Measurements from ENCODE around the gene PTMA. TPM values are rescaled to one million over a fixed set of nuclear protein-coding genes. Genes with fewer than 3 reads are reported as not detected.
"Not testable (repeated sequence)": the region's sequence is repeated elsewhere in the genome, so short reads cannot be mapped to it uniquely, and the experiment has no call there.

Gene PTMA
- total RNA-seq, 2 donors from 2014 or later: 343 to 402 TPM

- intact Hi-C loops (cut with DNase I): no loop called here
- DNase-seq (no peak), ATAC-seq (no peak)
Observed at GRCh38 chr2:231737761-231738160, 29.4 kb downstream of the PTMA start.

DNA sequence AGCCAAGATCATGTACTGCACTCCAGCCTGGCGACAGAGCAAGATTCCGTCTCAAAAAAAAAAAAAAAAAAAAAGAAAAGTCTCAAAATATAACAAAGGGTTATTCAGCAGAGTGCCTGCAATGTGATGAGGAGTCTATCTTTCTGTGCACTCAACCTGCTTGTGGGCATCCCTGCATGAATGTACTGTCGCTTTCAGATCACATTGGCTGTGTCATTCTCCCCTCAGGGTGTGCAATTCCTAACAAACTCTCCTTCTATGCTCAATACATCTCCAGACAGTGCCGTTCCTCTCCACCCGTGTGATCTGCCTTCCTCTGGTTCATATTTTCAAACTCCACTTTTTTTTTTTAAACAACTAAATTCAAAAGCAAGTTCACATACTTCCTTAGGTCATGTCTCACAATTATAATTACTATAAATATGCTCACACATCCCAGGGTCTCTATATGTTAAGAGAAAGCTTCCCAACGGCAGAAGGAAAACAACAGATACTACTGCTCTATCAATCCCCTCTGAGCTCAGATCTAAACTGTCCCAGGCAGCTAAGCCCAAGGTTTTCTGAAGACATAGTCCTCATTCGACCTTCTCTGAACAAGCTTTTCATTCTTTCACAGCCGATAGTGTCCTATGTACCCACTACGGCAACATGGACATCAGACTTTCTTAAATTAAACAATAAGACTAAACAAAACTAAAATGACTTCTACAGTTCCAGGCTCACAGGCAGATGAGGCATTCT, 35.2 kb downstream of the PTMA start:
- ATAC-seq: no peak
- intact Hi-C loops (cut with DNase I): no loop called here
- DNase-seq: no peak

GRCh38 chr2:231745303-231746038, 37.1 kb downstream of the PTMA start:
- intact Hi-C loops (cut with DNase I): no loop called here
- no peak for ATAC-seq
- no peak for DNase-seq

GRCh38 chr2:231748153-231748896, 40.0 kb downstream of the PTMA start:
- DNase-seq; ATAC-seq; intact Hi-C loops (cut with DNase I): not testable (repeated sequence)

GRCh38 chr2:231749016-231749415, 40.7 kb downstream of the PTMA start:
- ATAC-seq; intact Hi-C loops (cut with DNase I): not testable (repeated sequence)

GRCh38 chr2:231751042-231751815, 42.9 kb downstream of the PTMA start:
- no peak for ATAC-seq
- DNase-seq: no peak
- intact Hi-C loops (cut with DNase I): no loop called here

More at GRCh38 chr2:231749016-231749415, 40.7 kb downstream of the PTMA start:
- not testable (repeated sequence) for DNase-seq

GRCh38 chr2:231752061-231752460, 43.7 kb downstream of the PTMA start:
- no peak for ATAC-seq
- intact Hi-C loops (cut with DNase I): no loop called here

GRCh38 chr2:231761735-231762134, 53.4 kb downstream of the PTMA start:
- DNase-seq (no peak), ATAC-seq (no peak)
- intact Hi-C loops (cut with DNase I): no loop called here

More at GRCh38 chr2:231752061-231752460, 43.7 kb downstream of the PTMA start:
- no peak for DNase-seq

Other genes with a start within 250 kb of the PTMA start
- gene NCL, start 244.0 kb upstream of the PTMA start, total RNA-seq: 100 to 1,000 TPM; 210 to 356 TPM
- gene NMUR1, start 178.1 kb upstream of the PTMA start, total RNA-seq: under 1 TPM; 0.34 to 0.74 TPM
- gene TEX44, start 115.7 kb upstream of the PTMA start, total RNA-seq: not detected
- 10 to 100 TPM; 16.6 to 18.8 TPM for gene PDE6D, start 72.8 kb downstream of the PTMA start, total RNA-seq
- gene COPS7B, start 77.9 kb downstream of the PTMA start, total RNA-seq: 10 to 100 TPM; 15.6 to 16.9 TPM
- 1 to 10 TPM; 3.7 to 7.2 TPM for gene NPPC, start 217.9 kb downstream of the PTMA start, total RNA-seq